ENCODE results near the gene WHRN. TPM values are rescaled to one million over a fixed set of nuclear protein-coding genes. Genes with fewer than 3 reads are reported as not detected.

Gene WHRN
- total RNA-seq, 2 donors from 2014 or later = 3.3 to 3.6 TPM

- no peak for DNase-seq
- H3K4me1 ChIP-seq = no peaks in the 10 kb centered on the region
- no peaks in the 10 kb centered on the region for H3K27me3 ChIP-seq
- TF ChIP-seq CTCF (IDR thresholded peaks at IDR 0.05) = no peak
- no peak overlapping the region for H3K27ac ChIP-seq
- no peaks in the 10 kb centered on the region for H3K9me3 ChIP-seq
- intact Hi-C loops (cut with DNase I) = loop anchor here (10.0 kb wide), 1 partner anchor 53 kb away; no protein-coding TSS in a partner anchor
- H3K36me3 ChIP-seq = no peaks in the 10 kb centered on the region
- H3K9ac ChIP-seq (ENCODE audit: low read depth in 2 of 2, low read length in 2 of 2) = no peak overlapping the region
- no peak overlapping the region for H3K4me3 ChIP-seq
Observed at GRCh38 chr9:114477642-114478041, 27.6 kb downstream of the WHRN start.

GRCh38 chr9:114476891-114477469, 28.3 kb downstream of the WHRN start:
- H3K9me3 ChIP-seq = no peaks in the 10 kb centered on the region
- no peak for TF ChIP-seq CTCF (IDR thresholded peaks at IDR 0.05)
- H3K9ac ChIP-seq (ENCODE audit: low read depth in 2 of 2, low read length in 2 of 2) = no peak overlapping the region
- no peak overlapping the region for H3K4me3 ChIP-seq
- no peaks in the 10 kb centered on the region for H3K27me3 ChIP-seq
- H3K36me3 ChIP-seq = no peaks in the 10 kb centered on the region
- H3K4me1 ChIP-seq = no peaks in the 10 kb centered on the region
- DNase-seq = no peak
- intact Hi-C loops (cut with DNase I) = loop anchor here (10.0 kb wide), 1 partner anchor 52 kb away; no protein-coding TSS in a partner anchor
- no peak overlapping the region for H3K27ac ChIP-seq

GRCh38 chr9:114475412-114476135, 29.7 kb downstream of the WHRN start:
- no peak for TF ChIP-seq CTCF (IDR thresholded peaks at IDR 0.05)
- H3K9ac ChIP-seq (ENCODE audit: low read depth in 2 of 2, low read length in 2 of 2) = no peak overlapping the region
- intact Hi-C loops (cut with DNase I) = loop anchor here (10.0 kb wide), 1 partner anchor 51 kb away; no protein-coding TSS in a partner anchor
- no peaks in the 10 kb centered on the region for H3K4me1 ChIP-seq
- H3K4me3 ChIP-seq = no peak overlapping the region
- no peak for DNase-seq
- no peaks in the 10 kb centered on the region for H3K36me3 ChIP-seq
- H3K27me3 ChIP-seq = no peaks in the 10 kb centered on the region
- H3K27ac ChIP-seq = no peak overlapping the region
- no peaks in the 10 kb centered on the region for H3K9me3 ChIP-seq

GRCh38 chr9:114474425-114474824, 30.8 kb downstream of the WHRN start:
- H3K9ac ChIP-seq (ENCODE audit: low read depth in 2 of 2, low read length in 2 of 2) = no peak overlapping the region
- no peaks in the 10 kb centered on the region for H3K27me3 ChIP-seq
- no peak overlapping the region for H3K27ac ChIP-seq
- no peak for TF ChIP-seq CTCF (IDR thresholded peaks at IDR 0.05)
- no peak overlapping the region for H3K4me3 ChIP-seq
- no peaks in the 10 kb centered on the region for H3K36me3 ChIP-seq
- DNase-seq = no peak
- intact Hi-C loops (cut with DNase I) = loop anchor here (10.0 kb wide), 1 partner anchor 50 kb away; no protein-coding TSS in a partner anchor
- no peaks in the 10 kb centered on the region for H3K4me1 ChIP-seq
- H3K9me3 ChIP-seq = no peaks in the 10 kb centered on the region

- no peak overlapping the region for H3K27ac ChIP-seq
- H3K27me3 ChIP-seq = no peaks in the 10 kb centered on the region
- intact Hi-C loops (cut with DNase I) = loop anchor here (10.0 kb wide), 1 partner anchor 49 kb away; no protein-coding TSS in a partner anchor
- H3K9me3 ChIP-seq = no peaks in the 10 kb centered on the region
- H3K9ac ChIP-seq (ENCODE audit: low read depth in 2 of 2, low read length in 2 of 2) = no peak overlapping the region
- H3K4me3 ChIP-seq = no peak overlapping the region
- H3K36me3 ChIP-seq = no peaks in the 10 kb centered on the region
- no peak for TF ChIP-seq CTCF (IDR thresholded peaks at IDR 0.05)
- no peaks in the 10 kb centered on the region for H3K4me1 ChIP-seq
- no peak for DNase-seq
Observed at GRCh38 chr9:114473447-114473801, 31.8 kb downstream of the WHRN start.

All from colonic mucosa (tissue), 4 donors.